GM18870 (cell line): ENCODE data around the gene SLC33A1.
A peak's percentile ranks its signal among the peaks of the same experiment; 100 is the strongest.
"Not testable (repeated sequence)": the region's sequence is repeated elsewhere in the genome, so short reads cannot be mapped to it uniquely, and the experiment has no call there.

Experiments
- ATAC-seq: cut with Tn5 transposase; IDR thresholded peaks from one replicate; pipeline ENCODE4 v1.9.1; 2021; ENCODE audit warnings: moderate library complexity; ENCODE audit not compliant: unreplicated experiment

The SLC33A1 gene

DNA sequence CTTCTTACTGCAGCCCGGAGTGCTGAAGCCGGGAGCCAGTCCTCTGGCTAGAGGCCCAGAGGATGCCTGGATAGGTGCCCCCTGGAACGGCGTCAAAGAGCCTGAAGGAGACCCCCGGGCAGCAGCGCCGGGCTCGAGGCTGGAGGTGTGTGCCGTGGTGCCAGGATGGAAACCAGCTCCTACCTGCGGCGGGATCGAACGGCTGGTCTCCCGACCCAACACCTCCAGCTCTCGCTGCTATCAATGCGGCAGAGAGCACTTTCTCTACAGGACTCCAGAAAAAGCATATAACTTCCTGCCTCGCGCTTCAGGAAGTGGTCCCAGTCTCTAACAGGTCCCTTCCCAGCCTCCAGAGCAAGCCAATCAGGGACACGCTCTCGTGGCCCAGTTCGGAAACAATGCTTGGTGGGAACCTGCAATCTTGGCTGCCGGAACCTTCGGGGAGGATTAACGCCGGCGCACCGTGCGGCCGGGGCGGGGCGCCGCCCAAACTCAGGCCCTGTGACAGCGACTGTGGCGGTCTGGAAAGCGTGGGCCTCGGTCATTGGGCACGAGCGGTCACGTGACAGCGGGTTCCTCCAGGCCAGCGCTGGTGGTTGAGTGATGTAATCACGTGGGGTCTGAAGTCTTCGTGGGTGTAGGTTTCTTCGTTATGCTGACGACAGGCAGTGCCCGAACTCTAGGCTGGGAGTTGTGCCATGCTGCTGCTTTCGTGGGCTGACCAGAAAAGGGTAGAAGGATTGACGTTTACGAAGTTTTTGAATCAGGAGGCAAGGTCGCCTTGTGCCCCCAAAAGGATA, at the start of gene SLC33A1:
Gene SLC33A1 (minus strand): TSS at position 287 of the 800 bp plus-strand sequence. CDS start 430 bp downstream, outside the sequence.
- ATAC-seq = peak; percentile 95

DNA sequence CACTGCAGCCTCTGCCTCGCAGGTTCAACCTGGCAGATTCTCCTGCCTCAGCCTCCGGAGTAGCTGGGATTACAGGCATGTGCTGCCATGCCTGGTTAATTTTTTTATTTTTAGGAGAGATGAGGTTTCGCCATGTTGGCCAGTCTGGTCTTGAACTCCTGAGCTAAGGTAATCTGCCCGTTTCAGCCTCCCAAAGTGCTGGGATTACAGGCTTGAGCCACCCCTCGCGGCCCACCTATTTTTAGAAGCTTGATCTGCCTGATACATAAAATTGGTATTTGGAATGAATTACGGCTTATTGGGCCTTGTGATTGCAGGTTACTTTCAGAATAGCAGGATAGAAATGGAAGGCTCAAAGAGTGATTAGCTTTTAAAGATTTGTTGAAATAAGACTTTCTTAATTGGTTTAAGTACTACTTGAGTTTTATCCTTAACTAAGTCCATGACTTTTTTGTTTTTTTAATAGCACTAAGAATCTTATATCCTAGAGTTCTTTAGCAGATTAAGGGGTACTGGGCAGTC, 41.2 kb upstream of the SLC33A1 start:
- ATAC-seq = no peak

DNA sequence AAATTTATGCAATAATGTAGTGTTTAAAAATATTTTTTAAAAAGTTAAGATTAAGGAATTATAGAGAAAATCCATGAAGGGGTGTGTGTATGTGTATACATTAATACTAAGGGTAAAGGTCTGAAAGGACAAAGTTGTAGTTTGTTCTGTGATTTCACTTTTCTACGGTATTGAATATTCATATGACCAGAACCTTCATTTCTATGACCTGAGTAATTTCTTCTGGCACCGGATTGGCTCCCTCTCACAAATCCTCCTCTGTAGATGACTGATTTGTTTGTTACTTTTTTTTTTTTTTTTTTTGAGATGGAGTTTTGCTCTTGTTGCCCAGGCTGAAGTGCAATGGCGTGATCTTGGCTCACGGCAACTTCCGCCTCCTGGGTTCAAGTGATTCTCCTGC, 37.1 kb upstream of the SLC33A1 start:
- no peak for ATAC-seq

DNA sequence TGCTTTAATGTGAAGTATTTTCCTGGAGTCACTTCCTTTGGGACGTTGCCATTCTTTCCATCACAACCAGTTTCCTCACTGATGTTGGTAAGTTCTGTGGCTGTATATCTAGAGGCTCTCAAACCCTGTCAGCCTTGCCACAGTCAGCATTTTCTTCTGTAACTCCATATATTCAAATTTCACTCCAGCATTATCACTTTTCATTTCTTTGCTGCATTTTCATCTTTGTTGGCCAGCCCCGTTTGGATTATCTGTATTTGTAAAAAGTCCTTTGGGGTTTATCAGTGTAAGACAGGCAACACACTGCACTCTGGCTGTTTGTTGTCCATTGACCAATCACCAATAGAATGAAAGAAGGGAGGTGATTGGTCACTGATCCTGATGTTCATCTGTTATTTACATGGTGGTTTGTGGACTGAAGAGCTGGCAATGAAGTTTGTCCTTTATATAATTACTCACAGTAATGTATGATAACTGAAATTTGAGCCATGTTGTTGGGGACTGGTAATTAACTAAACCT, 36.5 kb upstream of the SLC33A1 start:
- ATAC-seq = peak; percentile 57

GRCh38 chr3:155889952-155890351, 35.7 kb upstream of the SLC33A1 start:
- no peak for ATAC-seq

- no peak for ATAC-seq
Measured at GRCh38 chr3:155889212-155889611, 35.0 kb upstream of the SLC33A1 start.

DNA sequence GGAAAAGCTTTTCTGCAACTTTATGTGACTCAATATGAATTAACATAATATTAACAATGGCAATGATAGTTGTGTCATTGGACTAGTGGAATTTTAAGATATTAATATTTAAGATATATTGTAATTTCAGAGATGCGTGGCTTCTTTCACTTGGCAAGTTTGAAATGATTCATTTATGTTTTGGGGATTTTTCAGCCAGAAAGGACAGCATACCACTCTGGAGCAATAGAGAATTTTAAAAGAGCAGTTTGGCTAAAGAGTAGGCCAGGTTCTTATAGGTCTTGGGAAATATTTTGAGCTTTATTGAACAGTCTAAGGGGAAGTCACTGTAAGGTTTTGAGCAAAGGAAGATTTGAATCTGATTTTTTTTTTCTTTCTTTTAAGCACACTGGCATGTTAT, 32.7 kb upstream of the SLC33A1 start:
- no peak for ATAC-seq

GRCh38 chr3:155886348-155886747, 32.1 kb upstream of the SLC33A1 start:
- not testable (repeated sequence) for ATAC-seq

GRCh38 chr3:155885292-155885691, 31.1 kb upstream of the SLC33A1 start:
- no peak for ATAC-seq

GRCh38 chr3:155884292-155884691, 30.1 kb upstream of the SLC33A1 start:
- ATAC-seq = no peak

DNA sequence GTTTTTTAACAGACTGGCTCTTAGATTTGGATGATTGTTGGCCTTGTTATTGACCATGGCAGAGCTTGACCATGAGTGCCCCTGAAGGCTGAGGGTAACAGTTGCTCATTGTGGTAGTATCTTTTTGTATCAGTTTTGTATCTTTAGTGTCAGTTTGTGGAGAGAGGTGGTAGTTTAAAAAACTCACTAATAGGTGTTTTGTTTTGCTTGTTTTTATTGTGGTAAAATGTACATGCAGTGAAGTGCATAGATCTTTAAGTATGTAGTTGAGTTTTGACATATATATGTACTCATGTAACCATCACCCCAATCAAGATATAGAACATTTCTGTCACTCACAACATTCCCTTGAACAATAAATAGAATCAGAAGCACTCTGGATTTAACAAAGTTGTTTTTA, 26.1 kb upstream of the SLC33A1 start:
- ATAC-seq = peak; percentile 65

GRCh38 chr3:155876503-155876902, 22.3 kb upstream of the SLC33A1 start:
- ATAC-seq = no peak

GRCh38 chr3:155876037-155876436, 21.8 kb upstream of the SLC33A1 start:
- ATAC-seq = no peak

GRCh38 chr3:155872904-155873646, 18.8 kb upstream of the SLC33A1 start:
- no peak for ATAC-seq

- ATAC-seq = peak; percentile 19
Measured at GRCh38 chr3:155871746-155872158, 17.5 kb upstream of the SLC33A1 start.

DNA sequence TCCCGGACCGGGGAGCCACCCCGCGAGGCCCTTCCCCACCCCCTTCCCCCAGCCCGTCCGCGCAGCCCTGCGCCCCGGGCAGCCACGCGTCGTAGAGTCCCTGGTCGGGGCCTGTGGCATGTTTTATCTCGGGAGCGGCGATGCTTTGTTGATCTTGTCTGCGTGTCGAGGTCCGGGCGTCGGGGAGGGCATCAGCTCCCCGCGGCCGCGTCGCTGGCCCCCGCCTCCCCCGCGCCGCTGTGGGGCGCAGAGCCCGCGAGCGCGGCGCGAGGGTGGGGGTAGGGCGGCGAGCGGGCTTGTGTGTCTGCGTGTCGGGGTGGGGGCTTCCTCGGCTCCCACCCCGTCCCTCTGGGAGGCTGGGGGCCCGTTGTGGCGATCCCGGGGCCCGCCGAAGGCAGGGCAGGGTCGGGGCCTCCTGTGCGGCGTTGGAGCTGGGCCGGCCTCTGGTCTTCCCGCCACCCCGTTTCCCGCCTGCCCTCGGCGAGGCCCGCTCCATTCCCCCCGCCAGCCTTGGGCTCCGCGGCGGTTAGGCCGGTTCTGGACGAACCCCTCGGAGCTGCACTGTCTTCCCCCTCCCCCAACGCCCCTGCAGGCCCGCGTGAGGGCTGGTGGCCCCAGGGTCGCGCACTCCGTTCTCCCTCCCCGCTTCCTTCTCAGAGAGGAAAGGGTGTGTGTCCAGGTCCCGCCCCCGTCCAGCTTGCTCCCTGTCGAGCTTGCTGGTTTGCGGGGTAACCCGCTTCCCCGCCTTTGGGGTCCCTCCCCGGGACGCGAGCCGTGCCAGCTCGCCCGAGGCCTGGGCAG, 16.9 kb upstream of the SLC33A1 start:
- peak; percentile 20 for ATAC-seq

DNA sequence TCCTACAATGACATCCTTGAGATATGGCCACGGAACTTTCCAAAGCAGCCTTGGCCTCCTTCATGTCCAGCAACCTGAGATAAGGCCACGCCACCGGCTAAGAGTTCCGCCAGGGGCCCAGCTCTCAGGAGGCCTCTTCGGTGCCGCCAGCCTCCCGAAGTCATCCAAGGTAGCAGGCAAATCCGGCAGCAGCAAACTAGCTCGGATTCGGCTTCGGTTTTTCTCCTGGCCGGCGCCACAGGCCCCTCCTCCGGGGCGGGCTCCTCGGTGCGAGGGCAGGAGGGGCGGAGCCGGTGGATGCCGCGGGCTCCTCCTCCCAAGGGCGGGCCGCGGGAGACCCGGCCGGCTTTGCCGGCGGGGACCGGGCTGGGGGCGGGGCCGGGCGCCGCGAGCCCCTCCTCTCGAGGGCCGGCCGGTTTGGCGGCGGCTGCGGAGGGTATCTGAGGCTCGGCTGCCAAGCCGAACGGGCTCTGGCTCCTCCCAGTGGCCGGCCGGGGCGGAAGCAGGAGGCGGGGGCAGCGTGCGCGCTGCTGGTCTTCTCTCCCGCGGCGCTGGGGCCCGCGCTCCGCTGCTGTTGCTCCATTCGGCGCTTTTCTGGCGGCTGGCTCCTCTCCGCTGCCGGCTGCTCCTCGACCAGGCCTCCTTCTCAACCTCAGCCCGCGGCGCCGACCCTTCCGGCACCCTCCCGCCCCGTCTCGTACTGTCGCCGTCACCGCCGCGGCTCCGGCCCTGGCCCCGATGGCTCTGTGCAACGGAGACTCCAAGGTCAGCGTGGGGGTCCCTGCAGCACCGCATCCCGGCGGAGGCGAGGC, 16.1 kb upstream of the SLC33A1 start, which contains the start of gene GMPS:
Gene GMPS (plus strand): TSS at position 518 of the 812 bp plus-strand sequence. CDS start 221 bp downstream, at position 739.
- ATAC-seq = peak; percentile 74

DNA sequence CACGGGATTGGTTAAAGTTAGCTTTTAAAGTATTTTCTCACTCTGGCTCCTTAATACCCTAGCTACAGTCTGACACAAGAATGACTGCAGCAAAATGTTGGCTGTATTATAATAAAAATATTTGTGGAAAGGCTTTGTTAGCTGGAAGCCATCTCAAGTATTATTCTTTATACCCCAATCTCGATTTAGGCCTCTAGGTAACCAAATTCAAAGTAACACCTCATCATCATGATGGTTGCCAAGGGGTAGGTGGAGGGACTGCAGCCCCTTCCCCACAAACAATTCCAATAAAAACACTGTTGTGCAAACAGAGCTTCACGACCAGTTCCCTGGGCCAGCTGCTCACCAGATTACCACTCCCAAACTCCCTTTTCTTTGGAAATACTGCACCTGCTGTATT, 15.5 kb upstream of the SLC33A1 start:
- no peak for ATAC-seq

- no peak for ATAC-seq
Measured at GRCh38 chr3:155863072-155863784, 9.0 kb upstream of the SLC33A1 start.
